ENCODE data around the gene SPECC1.
"Not testable (repeated sequence)": the region's sequence is repeated elsewhere in the genome, so short reads cannot be mapped to it uniquely, and the experiment has no call there.

SPECC1 gene

GRCh38 chr17:20096430-20096829 is 87.3 kb downstream of the SPECC1 start:
- DNase-seq (ENCODE audit: low read depth) = no peak
- TF ChIP-seq, protein P1, sequence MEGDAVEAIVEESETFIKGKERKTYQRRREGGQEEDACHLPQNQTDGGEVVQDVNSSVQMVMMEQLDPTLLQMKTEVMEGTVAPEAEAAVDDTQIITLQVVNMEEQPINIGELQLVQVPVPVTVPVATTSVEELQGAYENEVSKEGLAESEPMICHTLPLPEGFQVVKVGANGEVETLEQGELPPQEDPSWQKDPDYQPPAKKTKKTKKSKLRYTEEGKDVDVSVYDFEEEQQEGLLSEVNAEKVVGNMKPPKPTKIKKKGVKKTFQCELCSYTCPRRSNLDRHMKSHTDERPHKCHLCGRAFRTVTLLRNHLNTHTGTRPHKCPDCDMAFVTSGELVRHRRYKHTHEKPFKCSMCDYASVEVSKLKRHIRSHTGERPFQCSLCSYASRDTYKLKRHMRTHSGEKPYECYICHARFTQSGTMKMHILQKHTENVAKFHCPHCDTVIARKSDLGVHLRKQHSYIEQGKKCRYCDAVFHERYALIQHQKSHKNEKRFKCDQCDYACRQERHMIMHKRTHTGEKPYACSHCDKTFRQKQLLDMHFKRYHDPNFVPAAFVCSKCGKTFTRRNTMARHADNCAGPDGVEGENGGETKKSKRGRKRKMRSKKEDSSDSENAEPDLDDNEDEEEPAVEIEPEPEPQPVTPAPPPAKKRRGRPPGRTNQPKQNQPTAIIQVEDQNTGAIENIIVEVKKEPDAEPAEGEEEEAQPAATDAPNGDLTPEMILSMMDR (IDR thresholded peaks at IDR 0.05; ENCODE audit: insufficient read depth, low read depth, low read length, missing control alignments) = no peak
- H3K4me3 ChIP-seq (ENCODE audit: low read length) = no peak overlapping the region

DNA sequence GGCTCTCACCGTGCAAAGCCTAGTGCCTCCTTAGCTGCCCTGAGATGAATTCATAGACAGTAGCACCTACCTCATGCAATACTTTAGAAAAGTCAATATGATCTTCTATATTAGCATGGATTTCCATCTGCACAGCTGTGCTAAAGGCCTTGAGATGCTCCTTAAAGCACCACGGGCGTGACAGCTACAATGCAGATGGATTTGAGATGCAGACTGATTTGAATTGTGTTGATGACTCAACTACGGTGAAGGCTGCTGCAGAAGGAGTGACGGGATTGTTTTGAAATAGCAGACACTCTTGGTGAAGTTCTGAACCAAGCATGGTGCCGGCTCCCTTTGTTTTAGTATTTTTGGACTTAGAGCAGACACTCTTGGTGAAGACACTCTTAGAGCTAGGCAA is 88.2 kb downstream of the SPECC1 start:
- H3K4me3 ChIP-seq (ENCODE audit: low read length) = no peak overlapping the region
- no peak for DNase-seq (ENCODE audit: low read depth)
- TF ChIP-seq, protein P1 (IDR thresholded peaks at IDR 0.05; ENCODE audit: insufficient read depth, low read depth, low read length, missing control alignments) = no peak

GRCh38 chr17:20098314-20098713 is 89.2 kb downstream of the SPECC1 start:
- no peak overlapping the region for H3K4me3 ChIP-seq (ENCODE audit: low read length)
- TF ChIP-seq, protein P1 (IDR thresholded peaks at IDR 0.05; ENCODE audit: insufficient read depth, low read depth, low read length, missing control alignments) = no peak

GRCh38 chr17:20100806-20101205 is 91.6 kb downstream of the SPECC1 start:
- H3K4me3 ChIP-seq (ENCODE audit: low read length); DNase-seq (ENCODE audit: low read depth): not testable (repeated sequence)

More at GRCh38 chr17:20098314-20098713, 89.2 kb downstream of the SPECC1 start:
- no peak for DNase-seq (ENCODE audit: low read depth)

- no peak overlapping the region for H3K4me3 ChIP-seq (ENCODE audit: low read length)
Observed at GRCh38 chr17:20103454-20104446, 94.6 kb downstream of the SPECC1 start.

GRCh38 chr17:20105539-20106280 is 96.6 kb downstream of the SPECC1 start:
- TF ChIP-seq, protein P1 (IDR thresholded peaks at IDR 0.05; ENCODE audit: insufficient read depth, low read depth, low read length, missing control alignments) = no peak
- no peak for DNase-seq (ENCODE audit: low read depth)

More at GRCh38 chr17:20103454-20104446, 94.6 kb downstream of the SPECC1 start:
- no peak for DNase-seq (ENCODE audit: low read depth)
- TF ChIP-seq, protein P1 (IDR thresholded peaks at IDR 0.05; ENCODE audit: insufficient read depth, low read depth, low read length, missing control alignments) = no peak

DNA sequence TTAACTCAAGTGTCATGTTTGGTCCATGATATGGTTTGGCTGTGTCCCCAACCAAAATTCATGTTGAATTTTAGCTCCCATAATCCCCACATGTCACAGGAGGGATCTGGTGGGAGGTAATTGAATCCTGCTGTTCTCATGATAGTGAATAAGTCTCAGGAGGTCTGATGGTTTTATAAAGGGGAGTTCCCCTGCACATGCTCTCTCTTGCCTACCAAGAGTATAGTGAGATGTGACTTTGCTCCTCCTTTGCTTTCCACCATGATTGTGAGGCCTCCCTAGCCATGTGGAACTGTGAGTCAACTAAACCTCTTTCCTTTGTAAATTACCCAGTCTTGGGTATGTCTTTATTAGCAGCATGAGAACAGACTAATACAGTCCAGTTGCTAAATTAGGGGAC is 97.3 kb downstream of the SPECC1 start:
- not testable (repeated sequence) for DNase-seq (ENCODE audit: low read depth); H3K4me3 ChIP-seq (ENCODE audit: low read length)

More at GRCh38 chr17:20105539-20106280, 96.6 kb downstream of the SPECC1 start:
- no peak overlapping the region for H3K4me3 ChIP-seq (ENCODE audit: low read length)

Data from epithelial cell of esophagus (primary cell).